ENCODE results near the gene NPR2. TPM values are rescaled to one million over a fixed set of nuclear protein-coding genes. Genes with fewer than 3 reads are reported as not detected.

The NPR2 gene
- total and polyA plus RNA-seq, 2 of the 13 experiments (the other 11 are each of a cell fraction or from before 2014, with no cell fraction given) = 7.4 to 9.4 TPM

- TF ChIP-seq ZNF878 (CRISPR knock-in tag; IDR thresholded peaks at IDR 0.05) (no peak), IKZF1 (IDR thresholded peaks at IDR 0.05) (no peak), RXRB (CRISPR knock-in tag; IDR thresholded peaks at IDR 0.05; ENCODE audit: borderline replicate concordance) (no peak), ATRX (CRISPR knock-in tag; IDR thresholded peaks at IDR 0.05; ENCODE audit: borderline replicate concordance) (no peak), ZFP90 (CRISPR knock-in tag; IDR thresholded peaks at IDR 0.05; ENCODE audit: borderline replicate concordance) (no peak), ZSCAN9 (CRISPR knock-in tag; IDR thresholded peaks at IDR 0.05; ENCODE audit: borderline replicate concordance) (no peak), NFATC3 (CRISPR knock-in tag; IDR thresholded peaks at IDR 0.05) (no peak)
- TF ChIP-seq, protein P1, sequence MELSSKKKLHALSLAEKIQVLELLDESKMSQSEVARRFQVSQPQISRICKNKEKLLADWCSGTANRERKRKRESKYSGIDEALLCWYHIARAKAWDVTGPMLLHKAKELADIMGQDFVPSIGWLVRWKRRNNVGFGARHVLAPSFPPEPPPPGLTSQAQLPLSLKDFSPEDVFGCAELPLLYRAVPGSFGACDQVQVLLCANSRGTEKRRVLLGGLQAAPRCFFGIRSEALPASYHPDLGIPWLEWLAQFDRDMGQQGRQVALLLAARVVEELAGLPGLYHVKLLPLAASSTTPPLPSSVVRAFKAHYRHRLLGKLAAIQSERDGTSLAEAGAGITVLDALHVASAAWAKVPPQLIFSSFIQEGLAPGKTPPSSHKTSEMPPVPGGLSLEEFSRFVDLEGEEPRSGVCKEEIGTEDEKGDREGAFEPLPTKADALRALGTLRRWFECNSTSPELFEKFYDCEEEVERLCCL (CRISPR knock-in tag; IDR thresholded peaks at IDR 0.05; ENCODE audit: borderline replicate concordance) = no peak
- TF ChIP-seq, protein P2, sequence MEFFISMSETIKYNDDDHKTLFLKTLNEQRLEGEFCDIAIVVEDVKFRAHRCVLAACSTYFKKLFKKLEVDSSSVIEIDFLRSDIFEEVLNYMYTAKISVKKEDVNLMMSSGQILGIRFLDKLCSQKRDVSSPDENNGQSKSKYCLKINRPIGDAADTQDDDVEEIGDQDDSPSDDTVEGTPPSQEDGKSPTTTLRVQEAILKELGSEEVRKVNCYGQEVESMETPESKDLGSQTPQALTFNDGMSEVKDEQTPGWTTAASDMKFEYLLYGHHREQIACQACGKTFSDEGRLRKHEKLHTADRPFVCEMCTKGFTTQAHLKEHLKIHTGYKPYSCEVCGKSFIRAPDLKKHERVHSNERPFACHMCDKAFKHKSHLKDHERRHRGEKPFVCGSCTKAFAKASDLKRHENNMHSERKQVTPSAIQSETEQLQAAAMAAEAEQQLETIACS (CRISPR knock-in tag; IDR thresholded peaks at IDR 0.05) = no peak
- TF ChIP-seq, protein P3, sequence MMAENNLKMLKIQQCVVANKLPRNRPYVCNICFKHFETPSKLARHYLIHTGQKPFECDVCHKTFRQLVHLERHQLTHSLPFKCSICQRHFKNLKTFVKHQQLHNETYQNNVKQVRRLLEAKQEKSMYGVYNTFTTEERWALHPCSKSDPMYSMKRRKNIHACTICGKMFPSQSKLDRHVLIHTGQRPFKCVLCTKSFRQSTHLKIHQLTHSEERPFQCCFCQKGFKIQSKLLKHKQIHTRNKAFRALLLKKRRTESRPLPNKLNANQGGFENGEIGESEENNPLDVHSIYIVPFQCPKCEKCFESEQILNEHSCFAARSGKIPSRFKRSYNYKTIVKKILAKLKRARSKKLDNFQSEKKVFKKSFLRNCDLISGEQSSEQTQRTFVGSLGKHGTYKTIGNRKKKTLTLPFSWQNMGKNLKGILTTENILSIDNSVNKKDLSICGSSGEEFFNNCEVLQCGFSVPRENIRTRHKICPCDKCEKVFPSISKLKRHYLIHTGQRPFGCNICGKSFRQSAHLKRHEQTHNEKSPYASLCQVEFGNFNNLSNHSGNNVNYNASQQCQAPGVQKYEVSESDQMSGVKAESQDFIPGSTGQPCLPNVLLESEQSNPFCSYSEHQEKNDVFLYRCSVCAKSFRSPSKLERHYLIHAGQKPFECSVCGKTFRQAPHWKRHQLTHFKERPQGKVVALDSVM (CRISPR knock-in tag; IDR thresholded peaks at IDR 0.05) = no peak
- TF ChIP-seq, protein P4, sequence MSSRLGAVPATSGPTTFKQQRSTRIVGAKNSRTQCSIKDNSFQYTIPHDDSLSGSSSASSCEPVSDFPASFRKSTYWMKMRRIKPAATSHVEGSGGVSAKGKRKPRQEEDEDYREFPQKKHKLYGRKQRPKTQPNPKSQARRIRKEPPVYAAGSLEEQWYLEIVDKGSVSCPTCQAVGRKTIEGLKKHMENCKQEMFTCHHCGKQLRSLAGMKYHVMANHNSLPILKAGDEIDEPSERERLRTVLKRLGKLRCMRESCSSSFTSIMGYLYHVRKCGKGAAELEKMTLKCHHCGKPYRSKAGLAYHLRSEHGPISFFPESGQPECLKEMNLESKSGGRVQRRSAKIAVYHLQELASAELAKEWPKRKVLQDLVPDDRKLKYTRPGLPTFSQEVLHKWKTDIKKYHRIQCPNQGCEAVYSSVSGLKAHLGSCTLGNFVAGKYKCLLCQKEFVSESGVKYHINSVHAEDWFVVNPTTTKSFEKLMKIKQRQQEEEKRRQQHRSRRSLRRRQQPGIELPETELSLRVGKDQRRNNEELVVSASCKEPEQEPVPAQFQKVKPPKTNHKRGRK (CRISPR knock-in tag; IDR thresholded peaks at IDR 0.05) = no peak
Measured at GRCh38 chr9:35791297-35791921, at the start of gene NPR2 (continued).
